NCI-H82 treated with DMSO at 0.1 percent for 48 hours (cell line): Measurements from ENCODE around the gene PNPLA6.

ENCODE experiments used
- DNase-seq: peaks from one replicate; lab custom pipeline; 2025; ENCODE audit not compliant: unreplicated experiment; lab: John Stamatoyannopoulos, UW

Gene PNPLA6

GRCh38 chr19:7515110-7515644 lies 20.3 kb upstream of the PNPLA6 start:
- DNase-seq = no peak

DNA sequence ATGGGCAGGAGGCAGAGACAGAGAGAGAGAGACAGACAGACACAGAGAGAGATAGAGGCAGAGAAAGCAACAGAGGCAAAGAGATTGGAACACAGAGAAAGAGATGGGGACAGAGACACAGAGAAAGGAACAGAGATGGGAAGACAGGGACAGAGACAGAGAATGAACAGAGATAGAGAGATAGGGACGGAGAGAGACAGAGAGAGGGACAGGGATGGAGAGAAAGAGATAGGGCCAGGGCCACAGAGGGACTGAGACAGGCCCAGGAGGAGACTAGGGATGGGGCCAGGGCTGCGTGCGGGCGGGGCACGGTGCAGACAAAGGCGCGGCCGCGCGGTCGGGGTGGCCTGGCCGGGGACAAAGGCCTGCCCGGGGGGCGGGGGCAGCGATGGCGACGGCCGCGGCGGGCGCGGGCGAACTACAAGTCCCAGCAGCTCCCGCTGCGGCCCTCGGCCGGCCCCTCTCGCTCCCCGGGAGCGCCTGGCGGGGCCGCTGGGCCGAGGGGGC lies 19.8 kb upstream of the PNPLA6 start, which contains the start of gene ZNF358:
Gene ZNF358 (plus strand): TSS at position 459 of the 507 bp plus-strand sequence. CDS start 3,140 bp downstream, outside the sequence.
- DNase-seq = peak; percentile 12

- DNase-seq = no peak
Observed at GRCh38 chr19:7516333-7516732, 19.2 kb upstream of the PNPLA6 start.

DNA sequence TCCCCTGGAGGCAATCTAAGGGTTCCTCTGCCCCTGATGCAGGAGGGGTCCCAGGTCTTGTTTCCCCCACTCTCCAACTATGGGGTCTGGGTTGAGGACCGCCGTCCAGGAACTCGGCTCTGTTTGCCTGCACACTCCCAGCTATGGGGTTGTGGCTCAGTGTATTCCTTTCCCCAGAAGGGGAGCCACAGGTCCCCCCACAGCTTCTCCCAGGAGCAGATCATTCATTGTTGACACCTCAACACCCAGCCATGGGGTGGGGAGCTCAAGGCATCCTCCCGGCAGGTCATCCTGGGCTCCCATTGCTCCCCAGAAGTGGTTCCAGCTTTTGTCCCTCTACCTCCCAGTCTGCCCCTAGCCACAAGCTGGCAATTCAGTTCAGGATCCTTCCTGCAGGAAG lies 18.6 kb upstream of the PNPLA6 start:
- no peak for DNase-seq

DNA sequence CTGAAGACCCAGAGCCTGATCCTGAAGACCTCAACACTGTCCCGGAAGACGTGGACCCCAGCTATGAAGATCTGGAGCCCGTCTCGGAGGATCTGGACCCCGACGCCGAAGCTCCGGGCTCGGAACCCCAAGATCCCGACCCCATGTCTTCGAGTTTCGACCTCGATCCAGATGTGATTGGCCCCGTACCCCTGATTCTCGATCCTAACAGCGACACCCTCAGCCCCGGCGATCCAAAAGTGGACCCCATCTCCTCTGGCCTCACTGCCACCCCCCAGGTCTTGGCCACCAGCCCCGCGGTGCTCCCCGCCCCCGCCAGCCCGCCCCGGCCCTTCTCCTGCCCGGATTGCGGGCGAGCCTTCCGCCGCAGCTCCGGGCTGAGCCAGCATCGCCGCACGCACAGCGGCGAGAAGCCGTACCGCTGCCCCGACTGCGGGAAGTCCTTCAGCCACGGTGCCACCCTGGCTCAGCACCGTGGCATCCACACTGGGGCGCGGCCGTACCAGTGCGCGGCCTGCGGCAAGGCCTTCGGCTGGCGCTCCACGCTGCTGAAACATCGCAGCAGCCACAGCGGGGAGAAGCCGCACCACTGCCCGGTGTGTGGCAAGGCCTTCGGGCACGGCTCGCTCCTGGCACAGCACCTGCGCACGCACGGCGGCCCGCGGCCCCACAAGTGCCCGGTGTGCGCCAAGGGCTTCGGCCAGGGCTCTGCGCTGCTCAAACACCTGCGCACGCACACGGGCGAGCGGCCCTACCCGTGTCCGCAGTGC lies 16.0 kb upstream of the PNPLA6 start:
- DNase-seq = no peak

GRCh38 chr19:7520131-7521051 lies 15.1 kb upstream of the PNPLA6 start:
- no peak for DNase-seq

DNA sequence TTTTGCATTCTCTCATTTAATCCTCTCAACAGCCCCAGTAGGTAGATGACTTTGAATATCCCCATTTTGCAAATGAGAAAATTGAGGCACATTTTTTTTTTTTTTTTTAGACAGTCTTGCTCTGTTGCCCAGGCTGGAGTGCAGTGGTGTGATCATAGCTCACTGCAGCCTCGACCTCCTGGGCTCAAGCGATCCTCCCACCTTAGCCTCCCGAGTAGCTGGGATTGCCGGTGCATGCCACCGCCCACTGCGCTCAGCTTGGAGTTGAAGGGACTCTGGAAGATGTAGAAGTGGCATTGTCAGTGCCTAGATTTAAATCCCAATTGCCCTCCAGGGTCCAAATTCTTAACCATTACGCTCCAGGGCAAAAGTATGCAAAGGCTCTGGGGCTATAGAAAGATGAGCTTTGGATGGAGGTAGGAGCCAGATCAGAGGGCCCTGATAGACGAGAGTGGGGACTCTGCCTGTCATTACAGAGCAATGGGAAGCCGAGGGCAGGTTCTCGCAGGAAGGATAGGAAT lies 13.9 kb upstream of the PNPLA6 start:
- no peak for DNase-seq

- peak; percentile 80 for DNase-seq
Observed at GRCh38 chr19:7522072-7522922, 13.2 kb upstream of the PNPLA6 start, which contains the start of gene MCOLN1. Gene MCOLN1, plus strand, starts transcription at chr19:7522624. Its CDS starts 127 bp downstream, at chr19:7522751.

DNA sequence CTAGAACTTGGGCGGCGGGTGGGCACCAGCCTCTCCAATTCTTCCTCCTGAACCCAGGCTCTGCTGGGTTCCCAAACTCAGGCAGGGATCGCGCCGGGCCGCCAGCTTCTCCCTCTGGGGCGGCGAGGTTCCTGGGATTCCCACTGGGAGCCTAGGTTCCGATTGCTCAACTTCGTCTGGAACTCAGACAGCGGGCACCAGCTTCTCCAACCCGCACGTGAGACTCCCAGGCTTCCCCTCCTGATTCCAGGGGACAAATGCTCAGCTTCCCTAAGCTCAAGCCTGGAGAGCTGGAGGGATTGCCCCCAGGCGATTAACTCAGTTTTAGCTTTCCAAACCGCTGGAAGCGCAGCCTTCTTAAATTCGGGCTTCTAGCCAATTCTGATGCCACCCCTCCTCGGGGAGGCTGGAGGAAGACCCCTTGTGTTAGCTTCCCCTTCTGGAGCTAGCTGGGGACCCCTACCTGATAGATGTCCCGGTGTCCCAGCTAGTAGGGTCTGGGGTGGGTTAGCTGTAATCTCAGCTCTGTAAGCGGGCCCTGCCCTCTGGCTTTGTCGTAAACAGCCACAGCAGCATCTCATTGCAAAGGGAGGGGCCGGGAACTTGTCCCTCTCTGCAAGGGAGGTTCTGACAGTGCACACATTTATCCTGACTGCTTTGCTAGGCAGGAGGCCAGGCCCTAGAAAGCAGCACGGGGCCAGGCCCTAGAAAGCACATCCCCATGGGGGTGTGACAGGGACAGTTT lies 12.4 kb upstream of the PNPLA6 start:
- no peak for DNase-seq

DNA sequence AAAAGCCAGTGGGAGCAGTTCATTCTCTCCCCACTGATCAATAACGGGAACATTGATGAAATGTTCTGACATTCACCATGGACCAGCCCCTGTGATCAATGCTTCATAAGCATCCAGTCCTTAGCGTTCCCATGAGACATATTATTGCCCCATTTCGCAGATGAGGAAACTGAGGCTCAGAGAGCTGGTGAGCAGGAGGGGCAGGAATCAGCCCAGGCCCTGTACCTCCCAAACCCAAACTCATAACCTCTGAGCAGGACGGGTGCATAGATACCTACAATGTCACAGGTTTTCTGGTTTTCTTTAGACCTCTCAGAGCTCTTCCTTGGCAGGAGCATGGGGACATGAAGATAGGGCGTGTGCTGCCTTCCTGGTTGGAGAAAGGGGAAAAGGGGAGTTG lies 11.0 kb upstream of the PNPLA6 start:
- no peak for DNase-seq

DNA sequence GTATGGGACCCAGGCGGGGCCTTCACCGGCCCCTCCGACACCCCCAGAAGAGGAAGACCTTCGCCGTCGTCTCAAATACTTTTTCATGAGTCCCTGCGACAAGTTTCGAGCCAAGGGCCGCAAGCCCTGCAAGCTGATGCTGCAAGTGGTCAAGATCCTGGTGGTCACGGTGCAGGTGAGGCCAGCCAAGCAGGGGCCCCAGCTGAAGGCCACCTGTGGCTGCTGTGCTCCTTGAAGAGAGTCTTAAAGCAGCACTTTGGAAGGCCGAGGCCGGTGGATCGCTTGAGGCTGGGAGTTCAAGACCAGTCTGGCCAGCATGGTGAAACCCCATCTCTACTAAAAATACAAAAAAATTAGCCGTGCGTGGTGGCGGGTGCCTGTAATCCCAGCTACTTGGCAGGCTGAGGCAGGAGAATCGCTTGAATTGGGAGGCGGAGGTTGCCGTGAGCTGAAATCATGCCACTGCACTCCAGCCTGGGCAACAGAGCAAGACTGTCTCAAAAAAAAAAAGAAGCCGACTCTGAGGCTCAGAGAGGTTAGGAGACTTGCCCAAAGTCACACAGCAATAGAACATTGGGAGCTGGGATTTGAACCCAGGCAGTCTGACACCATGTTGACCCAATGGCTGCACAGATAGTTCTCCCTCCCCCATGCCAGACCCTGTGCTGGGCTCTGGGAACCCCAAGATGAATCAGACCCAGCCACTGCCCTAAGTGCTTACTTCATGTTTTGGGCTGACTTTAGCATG lies 10.4 kb upstream of the PNPLA6 start:
- DNase-seq = no peak

DNA sequence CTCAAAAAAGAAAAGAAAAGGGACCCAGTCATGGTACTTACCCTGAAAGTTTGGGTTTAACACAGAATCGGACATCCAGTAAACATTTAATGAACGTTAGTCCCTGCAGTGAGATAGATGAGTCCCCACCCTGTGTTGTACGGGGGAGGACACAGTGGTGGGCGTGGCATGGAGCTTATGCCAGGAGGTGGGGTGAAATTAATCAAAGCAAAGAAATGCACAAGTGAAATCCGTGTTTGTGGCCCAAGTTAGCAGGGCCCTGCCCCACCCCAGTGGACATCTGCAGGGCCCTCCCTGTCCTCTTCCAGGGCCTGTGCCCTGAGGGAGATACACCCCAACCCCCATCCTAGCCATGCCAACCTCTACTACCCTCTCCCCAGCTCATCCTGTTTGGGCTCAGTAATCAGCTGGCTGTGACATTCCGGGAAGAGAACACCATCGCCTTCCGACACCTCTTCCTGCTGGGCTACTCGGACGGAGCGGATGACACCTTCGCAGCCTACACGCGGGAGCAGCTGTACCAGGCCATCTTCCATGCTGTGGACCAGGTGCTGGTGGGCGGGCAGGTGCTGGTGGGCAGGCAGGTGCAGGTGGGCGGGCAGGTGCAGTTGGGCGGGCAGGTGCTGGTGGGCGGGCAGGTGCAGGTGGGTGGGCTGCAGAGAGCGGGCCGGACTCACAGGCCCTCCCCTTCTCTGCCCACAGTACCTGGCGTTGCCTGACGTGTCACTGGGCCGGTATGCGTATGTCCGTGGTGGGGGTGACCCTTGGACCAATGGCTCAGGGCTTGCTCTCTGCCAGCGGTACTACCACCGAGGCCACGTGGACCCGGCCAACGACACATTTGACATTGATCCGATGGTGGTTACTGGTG lies 9.2 kb upstream of the PNPLA6 start:
- no peak for DNase-seq

- DNase-seq = no peak
Observed at GRCh38 chr19:7527516-7528191, 7.9 kb upstream of the PNPLA6 start.

- no peak for DNase-seq
Observed at GRCh38 chr19:7528192-7528519, 7.4 kb upstream of the PNPLA6 start.

DNA sequence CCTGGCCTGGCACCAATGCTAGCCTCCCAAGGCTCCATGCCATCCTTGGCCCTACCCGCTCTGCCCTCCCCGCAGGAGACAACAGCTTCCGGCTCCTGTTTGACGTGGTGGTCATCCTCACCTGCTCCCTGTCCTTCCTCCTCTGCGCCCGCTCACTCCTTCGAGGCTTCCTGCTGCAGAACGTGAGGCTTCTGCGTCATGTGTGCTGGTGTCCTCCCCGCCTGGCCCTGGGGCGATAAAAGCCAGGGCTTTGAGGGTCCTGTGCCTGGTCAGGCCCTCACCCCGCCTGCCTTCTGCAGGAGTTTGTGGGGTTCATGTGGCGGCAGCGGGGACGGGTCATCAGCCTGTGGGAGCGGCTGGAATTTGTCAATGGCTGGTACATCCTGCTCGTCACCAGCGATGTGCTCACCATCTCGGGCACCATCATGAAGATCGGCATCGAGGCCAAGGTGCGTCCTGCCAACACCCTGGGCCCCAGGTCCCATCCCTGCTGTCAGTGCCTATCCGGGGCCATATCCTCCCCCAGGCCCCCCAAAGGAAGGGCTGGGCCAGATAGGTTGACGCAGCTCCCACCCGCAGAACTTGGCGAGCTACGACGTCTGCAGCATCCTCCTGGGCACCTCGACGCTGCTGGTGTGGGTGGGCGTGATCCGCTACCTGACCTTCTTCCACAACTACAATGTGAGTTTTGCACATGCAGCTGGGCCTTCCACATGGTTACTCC lies 6.8 kb upstream of the PNPLA6 start:
- no peak for DNase-seq

DNA sequence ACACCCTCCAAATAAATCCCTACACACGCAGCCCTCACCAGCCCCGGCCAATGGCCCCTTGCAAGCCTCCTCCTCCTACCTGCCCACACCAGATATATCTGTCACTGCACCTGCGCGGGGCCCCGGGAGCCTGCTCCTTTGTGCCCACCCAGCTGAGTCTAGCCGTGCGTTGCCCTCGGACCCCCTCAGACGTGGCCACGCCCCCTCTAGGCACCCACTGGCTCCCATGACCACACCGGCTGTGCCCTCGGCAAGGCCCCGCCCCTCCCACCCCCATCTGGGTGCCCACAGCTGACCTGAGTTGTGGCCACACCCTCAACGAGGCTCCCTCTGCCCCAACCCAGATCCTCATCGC lies 6.3 kb upstream of the PNPLA6 start:
- no peak for DNase-seq
